Thymus (tissue), 14 donors: Measurements from ENCODE around the gene KCTD21. TPM values are rescaled to one million over a fixed set of nuclear protein-coding genes. Genes with fewer than 3 reads are reported as not detected.
"Not testable (repeated sequence)": the region's sequence is repeated elsewhere in the genome, so short reads cannot be mapped to it uniquely, and the experiment has no call there.

Experiments used
- DNase-seq, 9 donors: peaks; one replicate each; pipeline ENCODE4 v3.0.0-alpha.2; 2013; ENCODE audit warnings: low spot score in 9 of 9, low read depth in 6 of 9, missing footprints in 1 of 9
- H3K27ac ChIP-seq, 2 donors: one replicate each; pipeline ENCODE4 v1.5.1; 2013; ENCODE audit warnings: control low read depth in 1 of 2, low read depth in 1 of 2, low read length in 1 of 2, mild to moderate bottlenecking in 1 of 2, moderate library complexity in 1 of 2
- H3K27me3 ChIP-seq, 2 donors: one replicate each; pipeline ENCODE4 v1.5.1; 2013; ENCODE audit warnings: low read length in 1 of 2; ENCODE audit not compliant: control insufficient read depth in 2 of 2, insufficient read depth in 1 of 2
- H3K36me3 ChIP-seq, 2 donors: one replicate each; pipeline ENCODE4 v1.5.1; 2013; ENCODE audit warnings: low read length in 1 of 2, mild to moderate bottlenecking in 1 of 2, moderate library complexity in 1 of 2; ENCODE audit not compliant: control insufficient read depth in 2 of 2, insufficient read depth in 2 of 2
- H3K4me1 ChIP-seq, 2 donors: one replicate each; pipeline ENCODE4 v1.5.1; 2013; ENCODE audit warnings: low read length in 2 of 2; ENCODE audit not compliant: control insufficient read depth in 2 of 2, insufficient read depth in 2 of 2
- H3K4me3 ChIP-seq, 2 donors: one replicate each; pipeline ENCODE4 v1.5.1; 2013; ENCODE audit warnings: low read length in 2 of 2, control low read depth in 1 of 2, mild to moderate bottlenecking in 1 of 2
- H3K9me3 ChIP-seq, 2 donors: one replicate each; pipeline ENCODE4 v1.5.1; 2013; ENCODE audit warnings: low read length in 1 of 2, mild to moderate bottlenecking in 1 of 2; ENCODE audit not compliant: control insufficient read depth in 2 of 2, insufficient read depth in 1 of 2
- WGBS: extraction: QIAGEN DNeasy Blood & Tissue Kit; methylation state at CpG from one replicate; pipeline ENCODE4 v1.1.7; 2013; 5-methylcytosine and 5-hydroxymethylcytosine counted together
- long read RNA-seq, 10 donors: transcript quantifications; one replicate each; lab custom pipeline, GENCODE V29; 2026
- polyA plus RNA-seq: library from polyadenylated mRNA; stranded (reverse); fragments of 200-250 nt; gene quantifications from one replicate; pipeline ENCODE4 v1.2.3, GENCODE V29; 2013
- total RNA-seq: library from RNA; stranded (reverse); fragments of 120-200 nt; gene quantifications from one replicate; pipeline ENCODE4 v1.2.4, GENCODE V29; 2013
- donor health status: healthy.

KCTD21 gene
- total RNA-seq (3.7 TPM), polyA plus RNA-seq (5.6 TPM)
- long read RNA-seq, donor 1: 0 reads
- long read RNA-seq, donor 2: 0 reads
- long read RNA-seq, donor 3, partial matches to known transcripts: 0 of 1 reads
- long read RNA-seq, donor 3, other reads (novel, unspliced or antisense): 0 of 1 reads
- long read RNA-seq, donor 4, partial matches to known transcripts: 0 of 1 reads
- long read RNA-seq, donor 4, other reads (novel, unspliced or antisense): 0 of 1 reads
- long read RNA-seq, donor 5, partial matches to known transcripts: 7 of 7 reads
- long read RNA-seq, donor 5, other reads (novel, unspliced or antisense): 0 of 7 reads
- long read RNA-seq, donor 6: 0 reads
- long read RNA-seq, donor 7: 0 reads
- long read RNA-seq, donor 8, partial matches to known transcripts: 0 of 1 reads
- long read RNA-seq, donor 8, other reads (novel, unspliced or antisense): 0 of 1 reads
- long read RNA-seq, donor 9, partial matches to known transcripts: 0 of 2 reads
- long read RNA-seq, donor 9, other reads (novel, unspliced or antisense): 0 of 2 reads
- long read RNA-seq, donor 10: 0 reads

- peak; percentile 74 to 95 (median 85) for DNase-seq
- Histone ChIP-seq H3K36me3 (peaks cover 0 to 1% of the 10 kb centered on the region in 2 donors), H3K27me3 (no peaks in the 10 kb centered on the region), H3K4me3 (peak within 1 kb of the TSS; percentile 87 to 95), H3K9me3 (no peaks in the 10 kb centered on the region), H3K4me1 (peaks cover 19 to 45% of the 10 kb centered on the region in 2 donors), H3K27ac (peak within 1 kb of the TSS; percentile 44 to 85)
- 1% methylated on average over 74 of the region's 74 CpGs for WGBS
These were observed at the start of gene KCTD21, which contains the start of gene USP35 for GRCh38 chr11:78188286-78189173. Gene KCTD21 (minus strand): TSS chr11:78188626. CDS start chr11:78174554, 14,072 bp downstream. Gene USP35 (plus strand): TSS chr11:78188919. CDS start chr11:78196246, 7,327 bp downstream.

DNA sequence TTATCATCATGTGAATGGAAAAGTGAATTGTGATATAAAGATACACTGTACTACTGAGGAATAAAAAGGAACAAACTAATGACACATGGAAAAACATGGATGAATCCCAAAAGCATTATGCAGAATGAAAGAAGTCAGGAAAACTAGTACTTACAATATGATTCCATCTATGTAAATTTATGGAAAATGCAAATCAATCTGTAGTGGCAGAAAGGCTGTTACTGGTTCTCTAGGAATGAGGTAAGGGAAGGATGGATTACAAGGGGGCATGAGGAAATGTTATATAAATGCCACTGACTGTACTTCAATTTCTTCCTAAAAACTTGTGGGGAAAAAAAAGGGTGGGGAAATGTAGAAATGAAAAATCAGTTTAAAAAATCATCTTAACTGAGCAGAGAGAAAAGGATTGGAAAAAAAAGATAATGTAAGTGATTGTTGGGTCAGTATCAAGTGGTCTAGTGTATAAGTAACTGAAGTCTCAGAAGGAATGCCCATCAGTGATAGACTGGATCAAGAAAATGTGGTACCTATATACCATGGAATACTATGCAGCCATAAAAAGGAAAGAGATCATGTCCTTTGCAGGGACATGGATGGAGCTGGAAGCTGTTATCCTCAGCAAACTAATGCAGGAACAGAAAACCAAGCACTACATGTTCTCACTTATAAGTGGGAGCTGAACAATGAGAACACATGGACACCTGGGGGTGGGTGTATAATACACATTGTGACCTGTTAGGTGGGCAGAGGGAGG lies 49.0 kb upstream of the KCTD21 start:
- Histone ChIP-seq H3K4me3 (no peak overlapping the region), H3K27ac (no peak overlapping the region), H3K4me1 (no peaks in the 10 kb centered on the region), H3K27me3 (no peaks in the 10 kb centered on the region), H3K36me3 (peaks cover 0 to 3% of the 10 kb centered on the region in 2 donors), H3K9me3 (peaks cover 0 to 13% of the 10 kb centered on the region in 2 donors)
- no peak for DNase-seq

GRCh38 chr11:78234006-78234405 lies 45.6 kb upstream of the KCTD21 start:
- WGBS: 87% methylated on average over 5 of the region's 5 CpGs
- H3K36me3 ChIP-seq: no peaks in the 10 kb centered on the region

DNA sequence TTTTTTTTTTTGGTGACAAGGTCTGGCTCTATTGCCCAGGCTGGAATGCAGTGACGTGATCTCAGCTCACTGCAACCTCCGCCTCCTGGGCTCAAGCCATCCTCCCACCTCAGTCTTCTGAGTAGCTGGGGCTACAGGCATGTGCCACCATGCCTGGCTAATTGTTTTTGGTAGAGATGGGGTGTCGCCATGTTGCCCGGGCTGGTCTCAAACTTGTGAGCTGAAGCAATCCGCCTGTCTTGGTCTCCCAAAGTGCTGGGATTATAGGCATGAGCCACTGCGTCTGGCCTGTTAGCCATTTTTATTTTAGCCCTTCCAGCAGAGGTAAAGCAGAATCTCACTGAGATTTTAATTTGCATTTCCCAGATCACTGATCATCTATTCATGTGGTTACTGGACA lies 44.6 kb upstream of the KCTD21 start:
- H3K9me3 ChIP-seq, H3K27ac ChIP-seq, DNase-seq, H3K36me3 ChIP-seq, H3K4me3 ChIP-seq, H3K27me3 ChIP-seq: not testable (repeated sequence)
- H3K4me1 ChIP-seq: peaks cover 10 to 26% of the 10 kb centered on the region in 2 donors
- WGBS: 98% methylated on average over 6 of the region's 6 CpGs

More at GRCh38 chr11:78234006-78234405, 45.6 kb upstream of the KCTD21 start:
- no peak overlapping the region for H3K4me3 ChIP-seq
- H3K9me3 ChIP-seq: no peaks in the 10 kb centered on the region
- no peaks in the 10 kb centered on the region for H3K27me3 ChIP-seq
- DNase-seq: no peak
- H3K4me1 ChIP-seq: peaks cover under 1 to 17% of the 10 kb centered on the region in 2 donors
- no peak overlapping the region for H3K27ac ChIP-seq

GRCh38 chr11:78231962-78232501 lies 43.6 kb upstream of the KCTD21 start:
- no peak for DNase-seq
- Histone ChIP-seq H3K36me3 (peaks cover 0 to 1% of the 10 kb centered on the region in 2 donors), H3K4me1 (peaks cover 18 to 35% of the 10 kb centered on the region in 2 donors), H3K4me3 (no peak overlapping the region), H3K9me3 (no peaks in the 10 kb centered on the region), H3K27me3 (no peaks in the 10 kb centered on the region), H3K27ac (no peak overlapping the region)

DNA sequence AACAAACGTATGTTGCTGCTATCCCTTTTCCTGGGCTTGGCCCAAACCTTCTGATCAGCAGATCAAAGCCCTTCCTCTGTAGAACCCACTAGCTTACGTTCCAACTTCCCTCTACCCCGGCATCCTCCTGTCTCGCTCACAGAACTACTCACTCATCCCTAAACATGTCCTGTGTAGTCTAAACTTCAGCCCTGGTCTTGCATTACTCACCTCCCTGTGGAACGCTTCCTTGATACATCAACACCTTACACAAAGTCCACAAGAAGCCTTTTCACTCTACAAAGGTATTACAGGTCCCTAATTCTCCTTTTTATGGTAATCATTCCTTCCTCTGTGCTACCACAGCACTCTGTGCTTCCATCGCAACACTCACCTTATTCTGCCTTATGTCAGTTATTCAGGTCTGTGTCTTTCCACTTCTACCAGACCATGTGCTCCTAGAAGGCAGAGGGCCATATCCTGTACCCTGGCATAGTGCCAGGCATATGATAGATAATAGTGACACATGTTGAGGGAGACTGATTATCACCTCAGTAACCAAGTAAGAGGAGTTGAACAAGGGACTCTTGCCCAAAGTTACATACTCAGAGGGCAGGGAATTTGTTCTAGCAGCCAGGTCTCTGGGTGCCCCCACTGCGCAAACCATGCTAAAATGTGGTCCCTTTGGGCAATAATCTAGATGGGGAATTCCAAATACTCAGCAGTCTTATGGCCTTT lies 41.9 kb upstream of the KCTD21 start:
- peaks cover 12 to 13% of the 10 kb centered on the region in 2 donors for H3K36me3 ChIP-seq
- peak in 1 of 9 donors; percentile 28 for DNase-seq
- peaks cover 18 to 39% of the 10 kb centered on the region in 2 donors for H3K4me1 ChIP-seq
- no peaks in the 10 kb centered on the region for H3K9me3 ChIP-seq
- H3K4me3 ChIP-seq: no peak overlapping the region
- H3K27me3 ChIP-seq: no peaks in the 10 kb centered on the region
- WGBS: 63% methylated on average over 7 of the region's 7 CpGs
- no peak overlapping the region for H3K27ac ChIP-seq

DNA sequence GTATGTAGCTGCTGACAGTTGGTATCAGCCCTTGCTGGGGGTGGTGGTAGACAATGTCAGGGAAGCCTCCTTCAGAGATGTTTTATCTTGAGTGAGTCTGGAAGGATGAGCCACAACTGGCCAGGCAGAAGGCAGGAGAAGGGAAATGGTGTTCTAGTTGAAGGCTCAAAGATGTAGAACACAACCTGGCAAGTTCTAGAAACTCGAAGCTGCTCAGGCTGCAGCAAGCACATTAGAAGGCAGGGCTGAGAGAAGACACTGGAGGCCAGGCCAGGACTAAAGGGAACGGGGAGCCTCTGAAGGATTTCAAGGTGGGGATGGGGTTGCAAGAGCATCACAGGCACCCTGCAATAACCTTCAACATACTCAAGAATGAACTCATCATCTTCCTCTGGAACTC lies 40.7 kb upstream of the KCTD21 start:
- DNase-seq: peak in 1 of 9 donors; percentile 28

GRCh38 chr11:78228467-78228866 lies 40.0 kb upstream of the KCTD21 start:
- Histone ChIP-seq H3K27me3 (no peaks in the 10 kb centered on the region), H3K4me1 (peaks cover 18 to 39% of the 10 kb centered on the region in 2 donors), H3K27ac (peak overlapping the region in 1 of 2 donors; percentile 50), H3K36me3 (peaks cover 25 to 31% of the 10 kb centered on the region in 2 donors), H3K9me3 (no peaks in the 10 kb centered on the region), H3K4me3 (no peak overlapping the region)
- peak; percentile 30 to 89 (median 66) for DNase-seq
- WGBS: over 99% methylated on average over 3 of the region's 3 CpGs

More for the DNA sequence above, 40.7 kb upstream of the KCTD21 start:
- no peak overlapping the region for H3K27ac ChIP-seq
- no peaks in the 10 kb centered on the region for H3K27me3 ChIP-seq
- peaks cover 18 to 39% of the 10 kb centered on the region in 2 donors for H3K4me1 ChIP-seq
- peaks cover 24 to 25% of the 10 kb centered on the region in 2 donors for H3K36me3 ChIP-seq
- WGBS: 96% methylated on average over 2 of the region's 2 CpGs
- H3K9me3 ChIP-seq: no peaks in the 10 kb centered on the region
- H3K4me3 ChIP-seq: no peak overlapping the region
